HepG2 (cell line): ENCODE results near the gene PKP1. TPM values are rescaled to one million over a fixed set of nuclear protein-coding genes. Genes with fewer than 3 reads are reported as not detected.

Experiments
- ATAC-seq: fragments of 200-7000 bp; cut with Tn5 transposase; 3 replicates; pipeline ENCODE4 v1.9.1; 2020; ENCODE audit warnings: mild to moderate bottlenecking, moderate library complexity
- BruUV-seq: library from RNA; stranded (reverse); fragments of 400-500 nt; replicated peaks from 2 replicates; lab custom pipeline; 2021; lab: Mats Ljungman, UMichigan
- CTCF ChIA-PET: fragments of 300-600 bp; formaldehyde crosslinking; extraction: SDS; loops from one replicate; lab custom pipeline; 2021; ENCODE audit warnings: low total read pairs, inconsistent platforms, low intra/inter-chr PET ratio; lab: Yijun Ruan, JAX
- POLR2A ChIA-PET: fragments of 350-600 bp; sonication (Branson Sonifier 250); formaldehyde crosslinking; loops from one replicate; lab custom pipeline; 2020; ENCODE audit warnings: antibody characterized with exemption, inconsistent platforms; lab: Yijun Ruan, JAX
- DNase-seq: peaks from one replicate; pipeline ENCODE4 v3.0.0-alpha.2; 2015; ENCODE audit warnings: low spot score
- FAIRE-seq: peaks from 3 replicates; lab custom pipeline; 2011; peaks lifted over from hg19 to GRCh38; lab: Jason Lieb, UNC
- H2AFZ ChIP-seq: one replicate; pipeline ENCODE4 v1.6.1; 2011; ENCODE audit warnings: low read length, inconsistent platforms
- H3K27ac ChIP-seq: fragments of 300-600 bp; 3 replicates; pipeline ENCODE4 v1.8.0; 2011; ENCODE audit warnings: mixed run types, mild to moderate bottlenecking, mixed read lengths, low read length, inconsistent platforms; ENCODE audit not compliant: insufficient read depth; ENCODE audit errors: extremely low read length
- H3K27me3 ChIP-seq, 2 experiments: fragments of 200-600 bp in 1 of 2; 2 replicates in 1 of 2; 3 replicates in 1 of 2; pipeline versions ENCODE4 v1.6.0 to v1.8.0; 2011; ENCODE audit warnings: low read length in 2 of 2, mild to moderate bottlenecking in 2 of 2, moderate library complexity in 2 of 2, inconsistent platforms in 1 of 2; ENCODE audit not compliant: insufficient read depth in 2 of 2, control insufficient read depth in 1 of 2
- H3K36me3 ChIP-seq, 2 experiments: fragments of 200-600 bp in 1 of 2; replicated peaks in 1 of 2; 2 replicates in 1 of 2; 3 replicates in 1 of 2; pipeline versions ENCODE4 v1.5.1 to v1.8.0; 2011; ENCODE audit warnings: low read length in 2 of 2, inconsistent platforms in 1 of 2; ENCODE audit not compliant: insufficient read depth in 2 of 2, control insufficient read depth in 1 of 2
- H3K4me1 ChIP-seq: 2 replicates; pipeline ENCODE4 v1.5.1; 2012; ENCODE audit warnings: low read length, inconsistent platforms; ENCODE audit not compliant: insufficient read depth
- H3K4me2 ChIP-seq: 2 replicates; pipeline ENCODE4 v1.6.0; 2011; ENCODE audit warnings: low read depth, low read length, inconsistent platforms
- H3K4me3 ChIP-seq, 3 experiments: fragments of 200-600 bp in 1 of 3; sonication (generic), shearing (Covaris generic) in 1 of 3; replicated peaks in 1 of 3; 2 replicates each; pipeline ENCODE4 v1.5.1; 2011 to 2016; ENCODE audit warnings: low read length in 3 of 3, inconsistent platforms in 2 of 3, low read depth in 2 of 3, mild to moderate bottlenecking in 2 of 3, control low read depth in 1 of 3, mixed read lengths in 1 of 3; ENCODE audit not compliant: insufficient read depth in 1 of 3
- H3K79me2 ChIP-seq: one replicate; pipeline ENCODE4 v1.6.1; 2011; ENCODE audit warnings: low read length, inconsistent platforms; ENCODE audit not compliant: insufficient read depth
- H3K9ac ChIP-seq: 2 replicates; pipeline ENCODE4 v1.6.0; 2011; ENCODE audit warnings: mild to moderate bottlenecking, low read depth, low read length, inconsistent platforms; ENCODE audit not compliant: insufficient read depth
- H3K9me3 ChIP-seq: 2 replicates; pipeline ENCODE4 v1.5.1; 2012; ENCODE audit warnings: mild to moderate bottlenecking, low read length
- H4K20me1 ChIP-seq: 2 replicates; pipeline ENCODE4 v1.6.0; 2011; ENCODE audit warnings: inconsistent platforms, mild to moderate bottlenecking, low read length, moderate library complexity; ENCODE audit not compliant: insufficient read depth
- FUBP1 ChIP-seq: sonication (generic); formaldehyde crosslinking; IDR thresholded peaks from 2 replicates; pipeline ENCODE4 v1.5.1; 2020; ENCODE audit warnings: missing genetic modification reagents, mild to moderate bottlenecking, borderline replicate concordance
- HNRNPUL1 ChIP-seq: fragments of 200-400 bp; formaldehyde crosslinking; IDR thresholded peaks from 2 replicates; pipeline ENCODE4 v1.6.1; 2017; ENCODE audit warnings: low read depth, mild to moderate bottlenecking, low read length, moderate library complexity
- HOMEZ ChIP-seq: IDR thresholded peaks from 2 replicates; pipeline ENCODE4 v1.6.1; 2016; ENCODE audit warnings: low read depth
- JUND ChIP-seq: sonication (generic); formaldehyde crosslinking; IDR thresholded peaks from 2 replicates; pipeline ENCODE4 v1.8.0; 2022; ENCODE audit warnings: mild to moderate bottlenecking, missing genetic modification reagents
- MBD4 ChIP-seq: IDR thresholded peaks from 2 replicates; pipeline ENCODE4 v1.6.1; 2012; ENCODE audit warnings: low read length, inconsistent platforms, borderline replicate concordance
- MXI1 ChIP-seq: IDR thresholded peaks from 3 replicates; pipeline ENCODE4 v1.6.1; 2012; ENCODE audit warnings: low read depth, low read length, inconsistent platforms, borderline replicate concordance
- RARG ChIP-seq: sonication (generic); formaldehyde crosslinking; IDR thresholded peaks from 2 replicates; pipeline ENCODE4 v1.4.0; 2020; ENCODE audit warnings: low read depth, mild to moderate bottlenecking, missing genetic modification reagents
- RFXANK ChIP-seq: IDR thresholded peaks from 2 replicates; pipeline ENCODE4 v1.6.1; 2016
- TOPORS ChIP-seq: sonication (generic); formaldehyde crosslinking; IDR thresholded peaks from 2 replicates; pipeline ENCODE4 v1.8.0; 2023; ENCODE audit warnings: mild to moderate bottlenecking, missing genetic modification reagents
- ZNF121 ChIP-seq: sonication (generic); formaldehyde crosslinking; IDR thresholded peaks from 2 replicates; pipeline ENCODE4 v1.5.0; 2020; ENCODE audit warnings: mild to moderate bottlenecking, missing genetic modification reagents
- ZNF234 ChIP-seq: sonication (generic); formaldehyde crosslinking; conservative IDR thresholded peaks from 2 replicates; pipeline ENCODE4 v1.5.1; 2020; ENCODE audit warnings: mild to moderate bottlenecking, missing genetic modification reagents
- ZNF607 ChIP-seq: sonication (generic); formaldehyde crosslinking; IDR thresholded peaks from 2 replicates; pipeline ENCODE4 v1.5.1; 2020; ENCODE audit warnings: missing genetic modification reagents, mild to moderate bottlenecking, borderline replicate concordance
- ZNF670 ChIP-seq: sonication (generic); formaldehyde crosslinking; IDR thresholded peaks from 2 replicates; pipeline ENCODE4 v1.8.0; 2022; ENCODE audit warnings: mild to moderate bottlenecking, missing genetic modification reagents, borderline replicate concordance
- ZNF687 ChIP-seq: sonication (generic); formaldehyde crosslinking; IDR thresholded peaks from 2 replicates; pipeline ENCODE4 v1.5.1; 2020; ENCODE audit warnings: mild to moderate bottlenecking, missing genetic modification reagents, moderate library complexity
- WGBS: methylation state at CpG from one replicate; pipeline ENCODE4 v1.1.6; 2017; ENCODE audit warnings: low lambda C conversion rate; 5-methylcytosine and 5-hydroxymethylcytosine counted together
- in situ Hi-C: cut with HindIII; loops from 2 replicates; pipeline ENCODE4 v1.10.0; 2017; ENCODE audit warnings: low pct_unique_long_range_greater_than_20kb; ENCODE audit not compliant: extremely low pct_ligation_motif_present
- intact Hi-C: fragments of 100-400 bp; cut with micrococcal nuclease; formaldehyde crosslinking; loops from one replicate; pipeline ENCODE4 v1.10.0; 2022; ENCODE audit not compliant: unreplicated experiment
- polyA plus RNA-seq, 8 experiments: library from polyadenylated mRNA; depleted of rRNA in 3 of 8; stranded (reverse) in 7 of 8; unstranded in 1 of 8; fragments of >200 nt; fragmentation: Illumina TruSeq in 4 of 8; extraction: Trizol in 4 of 8; gene quantifications; 2 replicates each; pipeline versions ENCODE4 v1.2.1 to v1.2.3, GENCODE V29; 2011 to 2016; ENCODE audit warnings: low read depth in 4 of 8, missing spikeins in 1 of 8, mixed read lengths in 1 of 8; ENCODE audit not compliant: insufficient read depth in 1 of 8
- total RNA-seq, 5 experiments: library from RNA; depleted of rRNA; stranded (reverse); fragments of >200 nt; fragmentation: Illumina TruSeq; extraction: Trizol; gene quantifications; 2 replicates each; pipeline ENCODE4 v1.2.3, GENCODE V29; 2016; ENCODE audit warnings: low read depth in 1 of 5

The PKP1 gene
- total and polyA plus RNA-seq, 2 of the 13 experiments (the other 11 are each of a cell fraction or from before 2014, with no cell fraction given), result not detected

GRCh38 chr1:201267481-201268229 is 15.7 kb upstream of the PKP1 start (continued):
- TF ChIP-seq ZNF687 (no peak), RARG (CRISPR knock-in tag) (no peak), ZNF234 (CRISPR knock-in tag) (no peak), MXI1 (no peak)

GRCh38 chr1:201268604-201269151 is 14.6 kb upstream of the PKP1 start:
- intact Hi-C loops (no loop called here), in situ Hi-C loops (no loop called here)
- POLR2A ChIA-PET, result no interaction called here
- no TSS peak for BruUV-seq
- Histone ChIP-seq H3K4me2 (no peak overlapping the region), H4K20me1 (no peaks in the 10 kb centered on the region), H3K36me3 (no peaks in the 10 kb centered on the region), H3K4me1 (no peaks in the 10 kb centered on the region), H3K27ac (no peak overlapping the region), H2AFZ (no peak overlapping the region), H3K4me3 (no peak overlapping the region), H3K79me2 (no peaks in the 10 kb centered on the region), H3K27me3 (peaks cover 6 to 51% of the 10 kb centered on the region in 2 experiments; a peak in 4 of 5 replicates), H3K9me3 (no peaks in the 10 kb centered on the region), H3K9ac (no peak overlapping the region)
- no peak for ATAC-seq
- DNase-seq, result no peak
- no peak for FAIRE-seq
- WGBS, result 2% methylated on average over 9 of the region's 12 CpGs
- CTCF ChIA-PET, result no interaction called here
- no peak for TF ChIP-seq HOMEZ
- no peak for TF ChIP-seq RFXANK (CRISPR knock-in tag)
- no peak for TF ChIP-seq ZNF670
- no peak for TF ChIP-seq JUND
- no peak for TF ChIP-seq TOPORS (CRISPR knock-in tag)
- no peak for TF ChIP-seq ZNF121 (CRISPR knock-in tag)
- TF ChIP-seq ZNF607 (CRISPR knock-in tag), result no peak
- no peak for TF ChIP-seq MBD4
- no peak for TF ChIP-seq HNRNPUL1
- no peak for TF ChIP-seq FUBP1 (CRISPR knock-in tag)
